ENCODE data around the gene DGKH.
A peak's percentile ranks its signal among the peaks of the same experiment; 100 is the strongest.

Gene DGKH

GRCh38 chr13:42109957-42110356 is 61.5 kb downstream of the DGKH start:
- H3K4me1 ChIP-seq (ENCODE audit: insufficient read depth, low read length, severe bottlenecking) = no peaks in the 10 kb centered on the region
- TF ChIP-seq EZH2 (IDR thresholded peaks at IDR 0.05; ENCODE audit: borderline replicate concordance, low read length) (no peak), CTCF (IDR thresholded peaks at IDR 0.05; ENCODE audit: low read length) (no peak)
- H3K9me2 ChIP-seq (ENCODE audit: low read depth, low read length) = no peaks in the 10 kb centered on the region
- H3K79me2 ChIP-seq (ENCODE audit: insufficient read depth, low read length) = no peaks in the 10 kb centered on the region
- no peaks in the 10 kb centered on the region for H3K9me3 ChIP-seq (ENCODE audit: low read length)
- H3K27ac ChIP-seq (ENCODE audit: low read depth, low read length, poor library complexity, severe bottlenecking) = no peak overlapping the region
- H3K4me2 ChIP-seq (ENCODE audit: low read length) = no peak overlapping the region
- no peaks in the 10 kb centered on the region for H3K27me3 ChIP-seq (ENCODE audit: insufficient read depth, low read length)
- no peaks in the 10 kb centered on the region for H3K36me3 ChIP-seq (ENCODE audit: insufficient read depth, low read length)
- H4K20me1 ChIP-seq (ENCODE audit: insufficient read depth, low read length) = no peaks in the 10 kb centered on the region
- no peak overlapping the region for H2AFZ ChIP-seq (ENCODE audit: low read length)
- no peak overlapping the region for H3K9ac ChIP-seq (ENCODE audit: low read length)
- H3K4me3 ChIP-seq (ENCODE audit: low read depth, low read length, poor library complexity, severe bottlenecking) = no peak overlapping the region
- H3F3A ChIP-seq (ENCODE audit: insufficient read depth, low read length) = no peaks in the 10 kb centered on the region

- Histone ChIP-seq H3K9ac (ENCODE audit: low read length) (no peak overlapping the region), H3K36me3 (ENCODE audit: insufficient read depth, low read length) (no peaks in the 10 kb centered on the region)
These were observed 62.1 kb downstream of the DGKH start for GRCh38 chr13:42110410-42111155.

GRCh38 chr13:42112864-42113263 is 64.4 kb downstream of the DGKH start:
- no peak overlapping the region for H3K9ac ChIP-seq (ENCODE audit: low read length)
- no peaks in the 10 kb centered on the region for H3K4me1 ChIP-seq (ENCODE audit: insufficient read depth, low read length, severe bottlenecking)
- H3K27me3 ChIP-seq (ENCODE audit: insufficient read depth, low read length) = no peaks in the 10 kb centered on the region
- H3K9me2 ChIP-seq (ENCODE audit: low read depth, low read length) = no peaks in the 10 kb centered on the region
- no peaks in the 10 kb centered on the region for H3F3A ChIP-seq (ENCODE audit: insufficient read depth, low read length)
- H3K27ac ChIP-seq (ENCODE audit: low read depth, low read length, poor library complexity, severe bottlenecking) = no peak overlapping the region
- H3K79me2 ChIP-seq (ENCODE audit: insufficient read depth, low read length) = no peaks in the 10 kb centered on the region
- no peaks in the 10 kb centered on the region for H3K9me3 ChIP-seq (ENCODE audit: low read length)
- no peak overlapping the region for H3K4me2 ChIP-seq (ENCODE audit: low read length)
- no peak overlapping the region for H2AFZ ChIP-seq (ENCODE audit: low read length)
- TF ChIP-seq CTCF (IDR thresholded peaks at IDR 0.05; ENCODE audit: low read length) = no peak
- TF ChIP-seq EZH2 (IDR thresholded peaks at IDR 0.05; ENCODE audit: borderline replicate concordance, low read length) = no peak
- H4K20me1 ChIP-seq (ENCODE audit: insufficient read depth, low read length) = no peaks in the 10 kb centered on the region
- H3K36me3 ChIP-seq (ENCODE audit: insufficient read depth, low read length) = no peaks in the 10 kb centered on the region
- H3K4me3 ChIP-seq (ENCODE audit: low read depth, low read length, poor library complexity, severe bottlenecking) = no peak overlapping the region

More at GRCh38 chr13:42110410-42111155, 62.1 kb downstream of the DGKH start:
- Histone ChIP-seq H3K27ac (ENCODE audit: low read depth, low read length, poor library complexity, severe bottlenecking) (no peak overlapping the region), H3K79me2 (ENCODE audit: insufficient read depth, low read length) (no peaks in the 10 kb centered on the region), H3K4me2 (ENCODE audit: low read length) (no peak overlapping the region), H3F3A (ENCODE audit: insufficient read depth, low read length) (no peaks in the 10 kb centered on the region), H3K4me1 (ENCODE audit: insufficient read depth, low read length, severe bottlenecking) (no peaks in the 10 kb centered on the region), H4K20me1 (ENCODE audit: insufficient read depth, low read length) (no peaks in the 10 kb centered on the region), H3K4me3 (ENCODE audit: low read depth, low read length, poor library complexity, severe bottlenecking) (no peak overlapping the region), H3K27me3 (ENCODE audit: insufficient read depth, low read length) (no peaks in the 10 kb centered on the region), H3K9me3 (ENCODE audit: low read length) (no peaks in the 10 kb centered on the region), H3K9me2 (ENCODE audit: low read depth, low read length) (no peaks in the 10 kb centered on the region), H2AFZ (ENCODE audit: low read length) (no peak overlapping the region)
- no peak for TF ChIP-seq EZH2 (IDR thresholded peaks at IDR 0.05; ENCODE audit: borderline replicate concordance, low read length)
- TF ChIP-seq CTCF (IDR thresholded peaks at IDR 0.05; ENCODE audit: low read length) = peak; percentile 78
